ENCODE data around the gene DUSP6. TPM values are rescaled to one million over a fixed set of nuclear protein-coding genes. Genes with fewer than 3 reads are reported as not detected.

DUSP6 gene
- total and polyA plus RNA-seq, 2 of the 8 experiments (the other 6 are each of a cell fraction or from before 2014, with no cell fraction given): 99.3 to 179 TPM

DNA sequence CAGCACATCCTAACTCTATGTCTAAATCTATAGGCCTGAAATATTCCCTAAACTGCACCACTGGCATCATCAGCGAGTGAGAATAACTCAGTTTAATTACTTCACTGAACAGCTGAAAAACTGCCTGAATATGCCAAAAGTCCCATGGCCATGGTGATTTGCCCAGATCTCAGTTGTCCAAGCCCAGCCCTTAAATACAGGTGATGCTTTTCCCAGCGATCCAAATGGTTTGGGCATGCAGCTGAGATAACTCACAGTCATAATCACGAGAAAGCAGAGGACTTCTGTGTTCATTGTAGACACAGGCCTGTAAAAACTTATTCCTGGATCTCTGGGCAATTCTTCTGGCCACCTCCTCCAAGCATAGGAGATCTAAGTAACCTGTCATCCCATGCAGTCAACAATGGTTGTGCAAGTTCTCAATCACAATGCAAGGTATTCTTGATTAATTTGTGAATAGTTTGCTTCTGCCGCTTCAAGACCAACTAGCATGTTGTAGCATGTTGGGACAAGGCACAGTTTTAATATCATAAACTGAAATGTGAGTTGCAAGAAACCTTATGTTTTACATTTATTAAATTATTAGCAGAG, 40.5 kb downstream of the DUSP6 start (continued):
- TF ChIP-seq KDM5A (IDR thresholded peaks at IDR 0.05; ENCODE audit: low read length): no peak
- TF ChIP-seq RBBP5 (IDR thresholded peaks at IDR 0.05; ENCODE audit: borderline replicate concordance, low read depth, low read length): no peak
